Measurements from ENCODE around the gene PLOD3. TPM values are rescaled to one million over a fixed set of nuclear protein-coding genes. Genes with fewer than 3 reads are reported as not detected.

PLOD3 gene
- total RNA-seq, 1 donor from 2014 or later, result 38.3 TPM

GRCh38 chr7:101166909-101167644 lies 50.3 kb downstream of the PLOD3 start:
- no peak for DNase-seq (ENCODE audit: low read depth in 2 of 2)

DNA sequence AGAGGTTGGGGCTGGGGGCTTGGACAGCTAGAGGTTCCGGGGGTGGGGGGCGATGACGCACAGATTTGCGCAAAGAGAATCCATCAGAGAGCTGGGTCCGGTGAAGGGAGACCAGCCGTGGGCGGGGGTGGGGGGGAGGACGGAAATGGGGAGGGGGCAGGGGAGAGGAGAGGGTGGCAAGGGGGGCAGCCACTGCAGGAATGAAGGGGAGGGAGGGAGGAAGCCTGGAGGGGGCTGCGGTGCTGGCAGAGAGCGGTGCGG lies 50.8 kb downstream of the PLOD3 start:
- no peak for DNase-seq (ENCODE audit: low read depth in 2 of 2)

GRCh38 chr7:101165958-101166647 lies 51.3 kb downstream of the PLOD3 start:
- no peak for DNase-seq (ENCODE audit: low read depth in 2 of 2)

- peak; percentile 94 to 95 for DNase-seq (ENCODE audit: low read depth in 2 of 2)
Measured at GRCh38 chr7:101165075-101165957, 52.1 kb downstream of the PLOD3 start, which contains the start of gene VGF. Gene VGF (minus strand): TSS chr7:101165569. CDS start chr7:101164843, 726 bp downstream.

DNA sequence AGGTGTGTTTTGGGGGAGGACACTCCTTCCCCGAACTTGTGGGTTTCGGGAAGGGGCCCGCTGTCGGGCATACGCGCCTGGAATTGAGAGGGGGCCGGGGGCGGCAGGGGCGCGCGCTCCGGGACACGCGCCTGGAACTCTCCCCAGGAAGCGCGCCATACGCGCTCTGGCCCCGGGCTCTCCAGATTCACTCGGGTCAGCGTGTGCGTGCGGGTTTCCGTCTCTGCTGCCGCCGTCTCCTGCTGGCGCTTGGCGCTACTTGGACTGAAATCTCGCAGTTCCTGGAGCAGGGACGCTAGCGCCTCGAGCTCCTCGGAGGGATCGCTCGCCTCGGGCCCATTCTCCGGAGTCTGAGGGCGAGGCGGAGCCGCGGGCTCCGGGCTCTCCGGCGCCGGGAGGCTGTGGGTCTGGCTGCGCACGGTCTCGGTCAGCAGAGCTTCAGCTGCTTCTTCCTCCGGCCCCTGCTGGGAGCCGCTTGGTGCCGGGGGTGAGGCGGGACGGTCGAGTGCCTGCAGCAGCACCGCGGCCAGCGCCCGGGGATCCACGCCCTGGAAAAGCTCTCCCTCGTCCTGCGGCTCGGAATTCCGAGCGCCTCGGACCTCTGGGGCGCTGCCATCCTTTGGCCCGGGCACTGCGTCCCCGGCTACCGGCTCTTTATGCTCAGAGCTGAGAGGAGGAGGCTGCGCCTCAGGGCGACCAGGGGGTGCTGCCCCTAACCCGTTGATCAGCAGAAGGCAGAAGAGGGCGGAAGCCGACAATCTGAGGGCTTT lies 53.1 kb downstream of the PLOD3 start:
- peak; percentile 64 to 76 for DNase-seq (ENCODE audit: low read depth in 2 of 2)

DNA sequence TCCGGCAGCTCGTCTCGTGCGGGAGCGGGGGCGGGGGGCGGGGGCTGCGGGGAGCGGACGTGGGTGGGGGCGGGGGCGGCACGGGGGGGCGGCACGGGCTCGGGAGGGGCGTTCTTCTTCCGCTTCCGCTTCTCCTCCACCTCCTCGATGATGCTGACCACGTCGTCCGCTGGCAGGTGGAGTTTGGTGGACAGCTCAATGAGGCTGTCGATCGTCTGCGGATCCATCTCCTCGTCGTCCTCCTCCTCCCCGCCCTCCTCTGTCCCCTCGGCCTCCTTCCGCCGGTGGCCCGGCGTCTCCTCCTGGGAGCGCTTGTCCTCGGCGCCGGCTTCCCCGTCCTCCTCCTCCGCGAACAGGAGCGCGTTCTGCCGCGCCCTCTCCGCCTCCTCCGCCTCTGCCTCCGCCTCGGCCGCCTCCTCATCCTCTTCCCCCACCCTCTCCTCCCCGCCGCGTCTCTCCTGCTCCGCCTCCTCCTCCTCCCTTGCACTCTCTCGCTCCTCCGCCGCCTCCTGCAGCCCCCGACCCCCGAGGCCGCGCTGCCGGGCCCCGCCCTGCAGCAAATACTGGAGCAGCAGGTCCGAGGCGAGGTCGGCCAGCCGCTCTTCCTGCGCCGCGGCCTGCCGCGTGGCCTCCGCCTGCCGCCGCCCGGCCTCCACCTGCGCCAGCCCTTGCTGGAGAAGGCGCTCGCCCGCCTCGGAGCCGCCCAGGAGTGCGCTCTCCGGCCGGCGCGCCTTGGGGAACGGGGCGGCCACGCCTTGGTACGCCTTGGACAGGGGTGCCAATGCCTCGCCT lies 53.9 kb downstream of the PLOD3 start:
- no peak for DNase-seq (ENCODE audit: low read depth in 2 of 2)

GRCh38 chr7:101162551-101163278 lies 54.7 kb downstream of the PLOD3 start:
- DNase-seq (ENCODE audit: low read depth in 2 of 2), result peak in 1 of 2 donors; percentile 42

- DNase-seq (ENCODE audit: low read depth in 2 of 2), result no peak
Measured at GRCh38 chr7:101161692-101162471, 55.5 kb downstream of the PLOD3 start.

GRCh38 chr7:101160910-101161309 lies 56.5 kb downstream of the PLOD3 start:
- no peak for DNase-seq (ENCODE audit: low read depth in 2 of 2)

DNA sequence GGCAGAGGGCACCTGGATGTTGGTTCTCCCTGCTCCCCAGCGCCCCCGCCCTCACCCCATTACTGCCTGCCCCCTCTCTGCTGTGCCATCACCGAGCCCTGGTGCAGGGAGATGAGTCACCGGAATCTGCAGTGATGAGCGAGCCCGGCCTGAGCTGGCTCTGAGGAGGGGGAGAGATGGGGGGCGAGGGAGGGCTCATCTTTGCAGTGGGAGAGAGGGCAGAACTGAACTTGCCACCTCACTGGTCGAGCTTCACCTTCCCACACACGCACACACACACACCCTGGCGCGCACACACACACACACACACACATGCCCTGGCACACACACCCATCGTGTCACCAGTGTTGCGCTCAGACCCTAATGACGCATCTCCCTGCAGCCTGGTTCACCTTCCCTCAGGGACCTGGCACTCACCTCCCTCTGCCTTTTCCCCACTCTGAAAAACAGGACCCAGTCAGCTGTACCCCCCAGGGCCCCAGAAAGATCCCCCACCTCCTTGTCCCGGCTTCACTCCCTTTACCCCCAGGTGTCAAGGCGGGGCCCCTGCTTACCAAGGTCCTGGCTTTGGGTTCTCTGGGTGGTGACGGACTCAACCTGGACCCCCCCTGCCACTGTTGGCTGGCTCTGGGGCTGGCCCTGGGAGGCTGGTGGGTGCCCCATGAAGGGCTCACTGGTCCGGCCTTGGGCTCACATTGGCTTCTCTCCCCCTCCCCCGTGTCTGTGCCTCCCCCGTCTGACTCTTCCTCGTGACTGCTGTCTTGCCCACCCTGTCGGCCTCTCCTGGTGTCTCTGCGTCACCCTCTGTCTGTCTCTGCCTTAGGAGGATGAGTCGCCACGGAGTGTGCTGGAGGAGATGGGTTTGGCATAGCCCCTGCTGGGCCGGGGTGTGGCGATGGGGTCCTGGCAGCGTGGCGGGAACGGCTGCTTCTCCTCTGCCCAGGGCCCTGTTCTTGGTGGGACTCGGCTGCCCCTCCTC lies 57.4 kb downstream of the PLOD3 start:
- peak in 1 of 2 donors; percentile 44 for DNase-seq (ENCODE audit: low read depth in 2 of 2)

GRCh38 chr7:101156866-101157589 lies 60.4 kb downstream of the PLOD3 start:
- DNase-seq (ENCODE audit: low read depth in 2 of 2), result no peak

DNA sequence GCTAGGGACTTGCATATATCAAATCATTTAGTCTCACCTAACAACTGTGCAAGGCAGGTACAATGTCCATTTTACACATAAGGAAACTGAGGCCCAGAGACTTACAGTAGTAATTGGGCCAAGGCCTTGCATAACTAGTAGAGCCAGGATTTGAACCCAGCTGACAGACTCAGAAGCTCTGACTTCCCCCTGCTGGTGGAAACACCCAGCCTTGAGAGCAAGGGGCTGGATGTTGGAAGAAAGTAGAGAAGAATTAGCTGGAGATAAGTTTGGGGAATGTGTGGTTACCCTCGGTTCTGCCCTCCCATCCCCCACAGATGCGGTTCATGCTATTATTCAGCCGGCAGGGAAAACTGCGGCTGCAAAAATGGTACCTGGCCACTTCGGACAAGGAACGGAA lies 61.1 kb downstream of the PLOD3 start:
- DNase-seq (ENCODE audit: low read depth in 2 of 2), result no peak

Other genes starting within 250 kb of the PLOD3 start
- not detected in 2 replicates for gene MUC12, start 248.0 kb downstream of the PLOD3 start, total RNA-seq
- gene MUC17, start 197.5 kb downstream of the PLOD3 start, total RNA-seq, result not detected in 2 replicates
- 9.2 and 18.3 TPM in 2 replicates for gene TRIM56, start 132.1 kb downstream of the PLOD3 start, total RNA-seq
- 68.3 and 170 TPM in 2 replicates for gene SERPINE1, start 90.5 kb downstream of the PLOD3 start, total RNA-seq
- 110 and 155 TPM in 2 replicates for gene AP1S1, start 63.1 kb downstream of the PLOD3 start, total RNA-seq
- gene VGF, start 52.0 kb downstream of the PLOD3 start, total RNA-seq, result not detected in 2 replicates
- gene NAT16, start 37.3 kb downstream of the PLOD3 start, total RNA-seq, result not detected in 2 replicates
- gene MOGAT3, start 16.5 kb downstream of the PLOD3 start, total RNA-seq, result not detected in 2 replicates
- 74.6 and 82.6 TPM in 2 replicates for gene ZNHIT1, start 584 bp upstream of the PLOD3 start, total RNA-seq
- 1.3 and 3.2 TPM in 2 replicates for gene CLDN15, start 20.2 kb upstream of the PLOD3 start, total RNA-seq
- 151 and 158 TPM in 2 replicates for gene FIS1, start 27.5 kb upstream of the PLOD3 start, total RNA-seq
- gene IFT22, start 104.2 kb upstream of the PLOD3 start, total RNA-seq, result 9.5 and 10.0 TPM in 2 replicates
- gene COL26A1, start 145.3 kb upstream of the PLOD3 start, total RNA-seq, result under 0.01 TPM in 1 of 2 replicates, not detected in the other

Data from lung microvascular endothelial cell (primary cell).